ENCODE results near the gene ALOX15. TPM values are rescaled to one million over a fixed set of nuclear protein-coding genes. Genes with fewer than 3 reads are reported as not detected.
"Not testable (repeated sequence)": the region's sequence is repeated elsewhere in the genome, so short reads cannot be mapped to it uniquely, and the experiment has no call there.

The ALOX15 gene
- total RNA-seq, 1 donor from 2014 or later: not detected

DNA sequence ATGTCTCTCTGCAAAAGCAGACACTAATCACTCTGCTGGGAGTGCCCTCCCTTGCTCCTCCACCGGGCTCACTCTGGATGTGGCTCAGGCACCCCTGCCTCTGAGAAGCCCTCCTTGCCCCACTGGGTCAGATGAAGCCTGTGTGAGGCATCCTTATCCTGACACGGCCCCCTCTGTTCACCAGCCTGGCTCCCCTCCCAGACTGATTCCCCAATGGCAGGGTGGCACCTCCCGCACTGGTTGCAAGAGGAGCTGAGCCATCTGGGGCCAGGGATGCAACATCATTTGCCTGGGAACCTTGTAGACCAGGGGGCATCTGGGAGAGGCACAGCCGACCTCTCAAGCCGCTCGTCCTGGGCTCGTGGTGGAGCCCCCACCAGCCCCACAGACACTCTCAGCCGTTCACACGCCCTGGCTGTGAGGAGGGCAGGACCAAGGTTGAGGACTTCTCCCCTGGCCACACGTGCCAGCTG is 50.5 kb downstream of the ALOX15 start:
- Mint-ChIP-seq H3K36me3 (ENCODE audit: low read depth) (no peaks in the 10 kb centered on the region), H3K4me3 (no peak overlapping the region)
- intact Hi-C loops (cut with micrococcal nuclease): no loop called here

GRCh38 chr17:4590042-4590441 is 51.4 kb downstream of the ALOX15 start:
- H3K9me3 Mint-ChIP-seq; H3K27ac Mint-ChIP-seq; H3K36me3 Mint-ChIP-seq (ENCODE audit: low read depth); intact Hi-C loops (cut with micrococcal nuclease); DNase-seq; H3K4me3 Mint-ChIP-seq; H3K4me1 Mint-ChIP-seq: not testable (repeated sequence)
- peaks cover 26% of the 10 kb centered on the region for H3K27me3 Mint-ChIP-seq

More for the DNA sequence above, 50.5 kb downstream of the ALOX15 start:
- no peak for DNase-seq
- Mint-ChIP-seq H3K9me3 (no peaks in the 10 kb centered on the region), H3K4me1 (peaks cover 3% of the 10 kb centered on the region), H3K27me3 (peaks cover 19% of the 10 kb centered on the region), H3K27ac (no peak overlapping the region)

DNA sequence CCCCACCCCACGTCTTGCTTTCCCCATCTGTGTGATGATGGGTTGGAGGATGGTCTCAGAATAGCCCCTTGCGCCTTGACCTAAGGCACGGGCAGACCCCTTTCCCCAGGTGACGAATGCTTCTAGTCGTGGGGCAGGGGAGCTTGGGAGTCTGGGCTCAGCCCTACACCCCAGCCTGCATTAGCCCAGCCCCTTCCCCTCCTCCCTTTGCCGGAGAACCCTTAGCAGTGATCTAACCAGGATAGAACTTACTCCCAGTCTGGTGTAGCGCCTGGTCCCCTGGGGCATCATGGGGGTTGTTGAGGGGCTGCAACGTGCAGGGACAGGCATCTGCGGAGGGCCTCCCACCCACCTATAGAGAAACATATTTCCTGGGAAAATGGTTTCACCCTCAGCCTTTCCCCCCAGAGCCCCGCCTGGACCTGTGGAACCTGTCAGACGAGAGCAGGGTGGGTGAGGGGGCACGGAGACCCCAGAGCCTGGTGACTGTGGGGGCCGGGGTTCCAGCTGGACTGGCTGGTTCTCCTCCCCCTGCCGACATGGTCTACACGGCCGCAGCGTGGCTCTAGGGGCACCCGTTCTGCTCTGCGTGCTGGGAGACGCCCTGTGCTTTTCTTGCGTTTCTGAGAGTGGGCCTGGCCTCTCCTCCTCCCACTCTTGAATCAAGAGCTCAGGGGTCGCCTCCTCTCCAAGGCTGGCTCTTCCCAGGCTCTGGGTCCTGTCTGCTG is 52.4 kb downstream of the ALOX15 start:
- intact Hi-C loops (cut with micrococcal nuclease): no loop called here
- H3K4me3 Mint-ChIP-seq: no peak overlapping the region
- DNase-seq: no peak
- H3K4me1 Mint-ChIP-seq: no peaks in the 10 kb centered on the region
- H3K27ac Mint-ChIP-seq: no peak overlapping the region
- H3K27me3 Mint-ChIP-seq: peaks cover 26% of the 10 kb centered on the region
- no peaks in the 10 kb centered on the region for H3K9me3 Mint-ChIP-seq
- H3K36me3 Mint-ChIP-seq (ENCODE audit: low read depth): no peaks in the 10 kb centered on the region

DNA sequence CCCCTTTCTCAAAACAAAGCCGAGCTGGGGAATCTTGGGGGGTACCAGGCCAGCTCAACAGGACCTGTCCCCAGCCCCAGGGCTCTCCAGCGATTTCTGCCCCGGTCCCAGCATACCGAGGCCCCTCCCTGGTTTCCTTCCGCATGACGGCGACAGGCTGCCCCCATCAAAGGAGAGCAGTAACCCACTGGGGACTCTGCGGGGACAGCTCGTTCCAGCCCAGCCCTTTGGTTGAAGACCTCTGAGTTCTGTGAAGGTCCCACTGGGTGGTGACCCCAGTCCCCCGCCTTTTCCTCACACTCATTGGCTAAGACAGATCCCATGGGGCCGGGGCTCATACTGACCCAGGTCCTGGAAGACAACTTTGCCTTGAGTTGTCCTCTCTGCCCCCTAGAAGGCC is 53.1 kb downstream of the ALOX15 start:
- intact Hi-C loops (cut with micrococcal nuclease): no loop called here
- H3K36me3 Mint-ChIP-seq (ENCODE audit: low read depth): no peaks in the 10 kb centered on the region
- peaks cover 2% of the 10 kb centered on the region for H3K4me1 Mint-ChIP-seq
- no peak overlapping the region for H3K27ac Mint-ChIP-seq
- no peak overlapping the region for H3K4me3 Mint-ChIP-seq
- peaks cover 31% of the 10 kb centered on the region for H3K27me3 Mint-ChIP-seq
- H3K9me3 Mint-ChIP-seq: no peaks in the 10 kb centered on the region
- DNase-seq: no peak

DNA sequence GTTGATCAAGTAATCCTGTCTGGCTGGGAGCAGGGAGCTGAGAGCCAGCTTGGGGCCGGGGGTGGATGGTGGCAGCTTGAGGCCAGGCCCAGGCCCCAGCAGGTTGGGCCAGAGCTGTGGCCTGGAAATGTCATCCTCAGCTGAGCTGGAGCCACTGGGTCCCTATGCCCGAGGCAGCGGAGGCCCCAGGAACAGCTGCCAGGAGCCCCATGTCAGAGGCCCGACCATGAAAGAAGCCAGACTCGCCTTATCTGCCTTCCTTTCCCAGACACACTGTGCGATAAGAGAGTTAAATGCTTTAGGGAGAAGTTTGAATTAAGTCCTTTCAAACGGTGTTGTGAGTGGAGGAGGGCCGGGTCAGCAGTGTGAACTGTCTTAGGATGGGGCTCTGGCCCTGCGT is 53.7 kb downstream of the ALOX15 start:
- no peak for DNase-seq
- H3K36me3 Mint-ChIP-seq (ENCODE audit: low read depth): no peaks in the 10 kb centered on the region
- H3K4me3 Mint-ChIP-seq: no peak overlapping the region
- intact Hi-C loops (cut with micrococcal nuclease): no loop called here
- H3K27ac Mint-ChIP-seq: no peak overlapping the region
- H3K27me3 Mint-ChIP-seq: peaks cover 37% of the 10 kb centered on the region
- H3K9me3 Mint-ChIP-seq: no peaks in the 10 kb centered on the region
- peaks cover 2% of the 10 kb centered on the region for H3K4me1 Mint-ChIP-seq

DNA sequence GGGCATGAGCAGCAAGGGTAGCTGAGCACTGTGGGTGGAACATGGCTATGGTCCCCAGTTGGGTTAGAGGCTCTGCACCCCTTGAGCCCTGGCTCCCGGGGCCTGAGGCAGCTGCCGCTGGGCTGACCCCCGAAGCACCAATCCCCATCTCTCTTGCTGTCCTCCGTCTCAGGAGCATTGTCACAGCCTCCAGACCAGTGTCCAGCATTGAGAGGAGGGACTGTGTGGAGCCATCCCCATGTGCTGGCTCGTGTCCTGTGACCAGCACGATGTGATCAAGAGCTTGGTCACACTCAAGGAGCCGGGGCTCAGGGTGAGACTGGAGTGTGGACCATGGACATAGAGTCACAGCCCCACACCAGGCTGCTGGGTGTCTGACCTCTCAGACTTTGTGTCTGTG is 54.3 kb downstream of the ALOX15 start:
- H3K36me3 Mint-ChIP-seq (ENCODE audit: low read depth): no peaks in the 10 kb centered on the region
- peaks cover 42% of the 10 kb centered on the region for H3K27me3 Mint-ChIP-seq
- H3K9me3 Mint-ChIP-seq: no peaks in the 10 kb centered on the region
- no peak overlapping the region for H3K4me3 Mint-ChIP-seq
- DNase-seq: no peak
- H3K27ac Mint-ChIP-seq: no peak overlapping the region
- intact Hi-C loops (cut with micrococcal nuclease): no loop called here
- peaks cover 2% of the 10 kb centered on the region for H3K4me1 Mint-ChIP-seq

- intact Hi-C loops (cut with micrococcal nuclease): no loop called here
- Mint-ChIP-seq H3K27ac (peak overlapping the region; percentile 57), H3K27me3 (peaks cover 49% of the 10 kb centered on the region), H3K36me3 (ENCODE audit: low read depth) (no peaks in the 10 kb centered on the region), H3K4me3 (no peak overlapping the region), H3K9me3 (no peaks in the 10 kb centered on the region), H3K4me1 (peaks cover 2% of the 10 kb centered on the region)
- DNase-seq: no peak
Observed at GRCh38 chr17:4586043-4586442, 55.4 kb downstream of the ALOX15 start.

- Mint-ChIP-seq H3K4me1 (peaks cover 2% of the 10 kb centered on the region), H3K36me3 (ENCODE audit: low read depth) (no peaks in the 10 kb centered on the region), H3K4me3 (no peak overlapping the region), H3K9me3 (no peaks in the 10 kb centered on the region), H3K27me3 (peaks cover 52% of the 10 kb centered on the region), H3K27ac (no peak overlapping the region)
- intact Hi-C loops (cut with micrococcal nuclease): no loop called here
- DNase-seq: no peak
Observed at GRCh38 chr17:4585638-4585994, 55.9 kb downstream of the ALOX15 start.

DNA sequence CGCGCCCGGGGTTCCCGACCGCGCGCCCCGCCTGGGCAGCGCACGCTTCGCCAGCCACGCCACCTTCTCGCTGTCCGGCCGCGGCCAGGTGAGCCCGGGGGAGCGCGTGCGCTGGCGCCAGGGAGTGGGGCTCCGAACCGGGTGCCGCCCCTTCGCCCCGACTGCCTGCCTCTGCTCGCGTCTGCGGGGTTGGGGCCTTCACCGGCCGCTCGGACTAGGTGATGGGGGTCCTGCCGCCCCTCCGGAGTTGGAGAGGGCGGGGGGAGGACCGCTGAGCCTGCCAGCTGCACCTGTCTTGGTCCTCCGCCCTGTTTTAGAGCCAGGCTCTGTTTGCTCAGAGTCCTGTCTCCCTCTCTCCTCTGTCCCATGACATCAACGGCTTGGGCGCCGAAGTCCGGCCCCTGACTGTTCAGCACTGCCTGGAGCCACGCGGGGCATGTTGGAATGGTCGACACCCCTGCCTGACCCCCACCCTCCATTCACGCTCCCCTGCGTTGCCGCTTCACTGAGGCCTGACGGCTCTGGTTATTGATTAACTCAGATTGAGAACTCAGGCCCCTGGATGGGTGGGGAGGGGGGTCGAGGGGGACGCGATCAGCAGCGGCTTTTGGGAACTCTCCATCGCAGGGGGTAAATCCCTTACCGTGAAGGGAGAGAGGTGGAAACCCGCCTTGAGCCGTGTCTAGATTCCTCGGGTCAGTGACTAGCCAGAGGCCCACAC is 56.4 kb downstream of the ALOX15 start:
- H3K4me3 Mint-ChIP-seq: no peak overlapping the region

DNA sequence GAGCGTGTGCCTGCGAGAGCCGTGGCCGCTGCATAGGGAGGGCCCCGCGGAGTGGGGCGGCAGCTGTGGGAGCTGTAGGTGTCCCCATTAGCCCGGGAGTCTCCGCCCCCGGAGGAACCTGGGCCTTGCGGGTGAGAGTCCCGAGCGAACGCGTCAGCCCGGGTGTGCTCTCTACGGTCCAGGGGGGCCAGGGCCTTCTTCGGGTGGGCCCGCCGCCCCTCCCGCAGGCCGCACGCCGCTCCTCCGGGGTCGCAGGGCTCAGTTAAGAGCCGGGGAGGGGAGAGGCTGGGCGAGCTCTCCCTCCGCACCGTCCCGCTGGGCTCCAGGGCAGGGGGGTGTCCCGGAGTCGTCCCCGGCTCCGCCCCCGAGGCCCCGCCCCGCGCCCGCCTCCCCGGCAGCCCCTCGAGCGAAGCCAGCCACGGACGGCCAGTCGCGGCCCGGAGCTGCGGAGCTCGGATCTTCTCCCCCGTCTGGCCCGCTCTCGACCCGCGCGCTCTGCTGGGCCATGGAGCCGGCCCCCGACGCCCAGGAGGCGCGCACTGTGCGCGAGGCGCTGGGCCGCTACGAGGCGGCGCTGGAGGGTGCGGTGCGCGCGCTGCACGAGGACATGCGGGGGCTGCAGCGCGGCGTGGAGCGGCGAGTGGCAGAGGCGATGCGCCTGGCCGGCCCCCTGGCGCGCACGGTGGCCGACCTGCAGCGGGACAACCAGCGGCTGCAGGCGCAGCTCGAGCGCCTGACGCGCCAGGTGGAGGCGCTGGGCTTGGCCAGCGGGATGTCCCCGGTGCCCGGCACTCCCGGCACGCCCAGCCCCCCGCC is 57.2 kb downstream of the ALOX15 start, which contains the start of gene SMTNL2:
Gene SMTNL2 (plus strand): TSS at position 429 of the 816 bp plus-strand sequence. CDS start 77 bp downstream, at position 506.
- peak within 1 kb of the TSS; percentile 57 for H3K4me3 Mint-ChIP-seq
- DNase-seq: no peak
- peaks cover 2% of the 10 kb centered on the region for H3K4me1 Mint-ChIP-seq
- H3K9me3 Mint-ChIP-seq: no peaks in the 10 kb centered on the region
- no peak within 1 kb of the TSS for H3K27ac Mint-ChIP-seq
- peaks cover 49% of the 10 kb centered on the region for H3K27me3 Mint-ChIP-seq
- H3K36me3 Mint-ChIP-seq (ENCODE audit: low read depth): no peaks in the 10 kb centered on the region
- intact Hi-C loops (cut with micrococcal nuclease): no loop called here

More for the DNA sequence above, 56.4 kb downstream of the ALOX15 start:
- Mint-ChIP-seq H3K9me3 (no peaks in the 10 kb centered on the region), H3K27me3 (peaks cover 49% of the 10 kb centered on the region), H3K27ac (no peak overlapping the region), H3K36me3 (ENCODE audit: low read depth) (no peaks in the 10 kb centered on the region), H3K4me1 (peaks cover 2% of the 10 kb centered on the region)
- intact Hi-C loops (cut with micrococcal nuclease): no loop called here
- DNase-seq: no peak

GRCh38 chr17:4583782-4584100 is 57.7 kb downstream of the ALOX15 start:
- H3K36me3 Mint-ChIP-seq (ENCODE audit: low read depth): no peaks in the 10 kb centered on the region
- intact Hi-C loops (cut with micrococcal nuclease): no loop called here
- H3K4me3 Mint-ChIP-seq: peak overlapping the region; percentile 57
- peaks cover 2% of the 10 kb centered on the region for H3K4me1 Mint-ChIP-seq
- no peaks in the 10 kb centered on the region for H3K9me3 Mint-ChIP-seq
- H3K27me3 Mint-ChIP-seq: peaks cover 49% of the 10 kb centered on the region
- DNase-seq: no peak
- no peak overlapping the region for H3K27ac Mint-ChIP-seq

DNA sequence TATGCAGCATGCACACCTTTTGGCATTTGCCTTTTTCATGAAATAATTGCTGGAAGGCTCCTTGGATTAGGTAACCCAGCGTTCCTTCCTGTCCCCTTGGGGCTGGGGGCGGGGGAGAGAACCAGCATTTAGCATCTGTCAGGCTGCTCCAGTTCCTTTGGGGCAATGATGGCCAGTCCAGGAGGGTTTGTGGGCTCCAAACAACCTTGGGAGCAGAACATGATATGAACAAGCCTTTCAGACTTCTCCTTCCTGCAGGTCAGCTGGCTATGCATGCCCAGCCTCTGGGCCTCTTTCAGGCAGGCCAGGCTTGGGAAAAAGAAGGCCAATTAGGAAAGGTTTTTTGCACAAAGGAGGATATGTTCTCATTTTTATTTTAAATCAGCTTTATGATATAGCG is 58.3 kb downstream of the ALOX15 start:
- Mint-ChIP-seq H3K9me3 (no peaks in the 10 kb centered on the region), H3K4me1 (peaks cover 2% of the 10 kb centered on the region), H3K36me3 (ENCODE audit: low read depth) (no peaks in the 10 kb centered on the region), H3K27me3 (peaks cover 45% of the 10 kb centered on the region), H3K27ac (no peak overlapping the region), H3K4me3 (no peak overlapping the region)
- intact Hi-C loops (cut with micrococcal nuclease): no loop called here
- no peak for DNase-seq

DNA sequence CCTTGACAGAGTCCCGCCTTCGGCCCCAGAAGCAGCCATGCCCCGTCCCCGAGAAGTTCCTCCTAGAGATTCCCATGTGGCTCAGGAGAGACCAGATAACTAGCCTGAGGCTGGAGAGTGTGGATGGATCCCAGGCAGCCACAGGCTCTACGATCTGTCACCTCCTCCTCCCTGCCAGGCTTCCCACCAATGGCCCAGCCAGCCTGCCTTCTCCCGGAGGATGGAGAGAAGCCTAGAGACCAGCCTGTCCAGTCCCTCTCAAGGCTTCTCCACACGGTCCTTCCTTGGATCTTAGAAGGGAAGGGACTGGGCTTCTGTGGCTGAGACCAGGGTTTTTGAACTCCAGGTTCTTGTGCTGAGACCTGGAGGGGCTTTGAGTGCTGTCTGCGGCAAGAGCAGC is 58.8 kb downstream of the ALOX15 start:
- H3K9me3 Mint-ChIP-seq: no peaks in the 10 kb centered on the region
- DNase-seq: no peak
- intact Hi-C loops (cut with micrococcal nuclease): no loop called here
- no peak overlapping the region for H3K27ac Mint-ChIP-seq
- no peaks in the 10 kb centered on the region for H3K36me3 Mint-ChIP-seq (ENCODE audit: low read depth)
- no peak overlapping the region for H3K4me3 Mint-ChIP-seq
- H3K4me1 Mint-ChIP-seq: peaks cover 2% of the 10 kb centered on the region
- peaks cover 45% of the 10 kb centered on the region for H3K27me3 Mint-ChIP-seq

DNA sequence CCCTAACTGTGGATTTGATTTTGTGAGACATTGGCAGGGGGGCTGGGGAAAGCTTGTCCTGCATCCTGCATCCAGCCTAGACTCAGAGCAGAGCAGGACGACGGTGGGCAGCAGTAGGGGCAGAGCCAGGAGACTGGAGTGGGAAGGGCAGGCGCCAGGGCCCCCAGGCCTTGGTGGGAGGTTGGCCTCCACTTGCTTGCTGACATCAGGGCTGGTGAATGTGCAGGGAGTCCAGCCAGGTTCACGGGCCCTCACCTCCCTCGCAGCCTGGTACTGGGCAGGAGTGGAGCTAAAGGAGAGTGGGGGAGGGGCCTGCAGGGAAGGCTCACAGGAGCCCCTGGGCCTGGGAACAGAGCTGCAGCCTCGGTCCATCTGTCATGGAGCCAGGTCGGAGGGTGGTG is 59.4 kb downstream of the ALOX15 start:
- Mint-ChIP-seq H3K9me3 (no peaks in the 10 kb centered on the region), H3K4me1 (peaks cover 2% of the 10 kb centered on the region), H3K27ac (no peak overlapping the region), H3K36me3 (ENCODE audit: low read depth) (no peaks in the 10 kb centered on the region), H3K27me3 (peaks cover 45% of the 10 kb centered on the region), H3K4me3 (no peak overlapping the region)
- intact Hi-C loops (cut with micrococcal nuclease): no loop called here
- no peak for DNase-seq

Data from activated CD4-positive, alpha-beta T cell treated with anti-CD3 and anti-CD28 coated beads, Interleukin-2, amount 10 ng/mL, durations not matched to agents 24 days and 14 days (primary cell).